Body of pancreas (tissue), 4 donors: ENCODE data around the gene NEO1.

Experiments used
- CTCF ChIP-seq, 7 experiments: fragments of 450-650 bp in 4 of 7; fragments of 200-600 bp in 3 of 7; sonication (generic) in 3 of 7; IDR thresholded peaks; one replicate each; pipeline ENCODE4 v1.5.1; 2016 to 2019; ENCODE audit warnings: antibody characterized with exemption in 7 of 7
- POLR2A ChIP-seq, 3 donors: fragments of 450-650 bp; IDR thresholded peaks; one replicate each; pipeline ENCODE4 v1.6.1; 2016; ENCODE audit warnings: antibody characterized with exemption in 3 of 3, mild to moderate bottlenecking in 2 of 3

GRCh38 chr15:73190189-73190601 lies 137.9 kb downstream of the NEO1 start:
- TF ChIP-seq CTCF (IDR thresholded peaks at IDR 0.05), result no peak
- TF ChIP-seq POLR2A (IDR thresholded peaks at IDR 0.05), result no peak
